SU-DHL-6 (cell line): Measurements from ENCODE around the gene RCAN2.

ENCODE experiments used
- H2AFZ ChIP-seq: fragments of 200-600 bp; sonication (generic); 2 replicates; pipeline ENCODE4 v1.6.1; 2014; ENCODE audit warnings: low read depth, mild to moderate bottlenecking, moderate library complexity, mixed read lengths, antibody characterized with exemption, low read length; ENCODE audit not compliant: severe bottlenecking
- H3F3A ChIP-seq: fragments of 200-600 bp; shearing (Covaris generic); 2 replicates; pipeline ENCODE4 v1.6.0; 2016; ENCODE audit warnings: antibody characterized with exemption, mild to moderate bottlenecking; ENCODE audit not compliant: insufficient read depth
- H3K27ac ChIP-seq: fragments of 200-600 bp; sonication (generic); 2 replicates; pipeline ENCODE4 v1.5.1; 2016; ENCODE audit warnings: low read depth, mild to moderate bottlenecking, low read length, moderate library complexity, mixed read lengths
- H3K27me3 ChIP-seq: fragments of 200-600 bp; sonication (generic), shearing (Covaris generic); 2 replicates; pipeline ENCODE4 v1.6.0; 2014; ENCODE audit warnings: mild to moderate bottlenecking, low read length
- H3K36me3 ChIP-seq: fragments of 200-600 bp; sonication (generic); 2 replicates; pipeline ENCODE4 v1.6.1; 2014; ENCODE audit warnings: mild to moderate bottlenecking, low read length, mixed read lengths
- H3K4me2 ChIP-seq: fragments of 300-600, 200-600 bp; shearing (Covaris generic), sonication (generic); 2 replicates; pipeline ENCODE4 v1.6.0; 2014; ENCODE audit warnings: low read length, low read depth, mild to moderate bottlenecking; ENCODE audit not compliant: poor library complexity, severe bottlenecking
- H3K4me3 ChIP-seq: fragments of 200-600 bp; sonication (generic); 2 replicates; pipeline ENCODE4 v1.5.1; 2014; ENCODE audit warnings: antibody characterized with exemption, low read length, mild to moderate bottlenecking, mixed read lengths; ENCODE audit not compliant: insufficient read depth, poor library complexity, severe bottlenecking
- H3K79me2 ChIP-seq: fragments of 200-600 bp; sonication (generic); 2 replicates; pipeline ENCODE4 v1.6.1; 2014; ENCODE audit warnings: mild to moderate bottlenecking, low read length, moderate library complexity; ENCODE audit not compliant: insufficient read depth
- H3K9ac ChIP-seq: fragments of 200-600 bp; sonication (generic); 2 replicates; pipeline ENCODE4 v1.7.0; 2014; ENCODE audit warnings: mild to moderate bottlenecking, low read length
- H3K9me2 ChIP-seq: fragments of 200-600 bp; sonication (generic); replicated peaks from 2 replicates; pipeline ENCODE4 v1.6.1; 2014; ENCODE audit warnings: low read length; ENCODE audit not compliant: insufficient read depth
- H3K9me3 ChIP-seq: fragments of 200-600 bp; sonication (generic); 2 replicates; pipeline ENCODE4 v1.6.1; 2014; ENCODE audit warnings: low read length, mixed read lengths; ENCODE audit not compliant: insufficient read depth
- H4K20me1 ChIP-seq: fragments of 200-600 bp; sonication (generic); 2 replicates; pipeline ENCODE4 v1.6.1; 2014; ENCODE audit warnings: low read depth, mild to moderate bottlenecking, antibody characterized with exemption, low read length, moderate library complexity, mixed read lengths
- EZH2phosphoT487 ChIP-seq: fragments of 200-600 bp; sonication (generic), shearing (Covaris generic); conservative IDR thresholded peaks from 2 replicates; pipeline ENCODE4 v1.6.1; 2018; ENCODE audit warnings: mild to moderate bottlenecking, antibody characterized with exemption, low read length, moderate library complexity, mixed read lengths
- TF ChIP-seq, protein P1 (sequence below): fragments of 200-600 bp; sonication (generic); IDR thresholded peaks from one replicate; pipeline ENCODE4 v1.5.1; 2017; ENCODE audit warnings: antibody characterized with exemption, mild to moderate bottlenecking, low read length, moderate library complexity; ENCODE audit not compliant: insufficient read depth, poor library complexity, severe bottlenecking

RCAN2 gene

DNA sequence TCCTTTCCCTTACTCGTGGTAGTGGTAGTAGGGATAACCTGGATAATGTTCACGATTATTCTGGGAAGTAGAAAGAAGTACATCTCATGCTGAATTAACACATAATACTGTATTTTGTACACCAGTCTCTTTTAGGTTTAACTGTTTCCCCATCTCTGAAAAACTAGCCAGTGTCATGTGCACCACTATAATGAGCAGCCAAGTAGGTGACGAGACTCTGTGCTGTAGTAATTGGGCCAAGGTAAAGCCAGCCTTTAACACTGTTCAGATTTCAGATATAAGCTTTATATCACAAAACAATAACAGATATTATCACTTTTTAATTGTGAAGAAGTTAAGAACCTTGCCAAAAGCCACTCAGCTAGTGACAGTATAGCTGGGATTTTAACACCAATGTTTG, 219.5 kb downstream of the RCAN2 start:
- Histone ChIP-seq H3K9me2 (no peaks in the 10 kb centered on the region), H3K27me3 (no peaks in the 10 kb centered on the region), H3K79me2 (no peaks in the 10 kb centered on the region), H4K20me1 (no peaks in the 10 kb centered on the region), H3K36me3 (no peaks in the 10 kb centered on the region), H3K9ac (no peak overlapping the region), H3K27ac (no peak overlapping the region), H3K4me2 (no peak overlapping the region), H2AFZ (no peak overlapping the region), H3K4me3 (no peak overlapping the region), H3K9me3 (no peaks in the 10 kb centered on the region), H3F3A (no peaks in the 10 kb centered on the region)
- TF ChIP-seq, protein P1, sequence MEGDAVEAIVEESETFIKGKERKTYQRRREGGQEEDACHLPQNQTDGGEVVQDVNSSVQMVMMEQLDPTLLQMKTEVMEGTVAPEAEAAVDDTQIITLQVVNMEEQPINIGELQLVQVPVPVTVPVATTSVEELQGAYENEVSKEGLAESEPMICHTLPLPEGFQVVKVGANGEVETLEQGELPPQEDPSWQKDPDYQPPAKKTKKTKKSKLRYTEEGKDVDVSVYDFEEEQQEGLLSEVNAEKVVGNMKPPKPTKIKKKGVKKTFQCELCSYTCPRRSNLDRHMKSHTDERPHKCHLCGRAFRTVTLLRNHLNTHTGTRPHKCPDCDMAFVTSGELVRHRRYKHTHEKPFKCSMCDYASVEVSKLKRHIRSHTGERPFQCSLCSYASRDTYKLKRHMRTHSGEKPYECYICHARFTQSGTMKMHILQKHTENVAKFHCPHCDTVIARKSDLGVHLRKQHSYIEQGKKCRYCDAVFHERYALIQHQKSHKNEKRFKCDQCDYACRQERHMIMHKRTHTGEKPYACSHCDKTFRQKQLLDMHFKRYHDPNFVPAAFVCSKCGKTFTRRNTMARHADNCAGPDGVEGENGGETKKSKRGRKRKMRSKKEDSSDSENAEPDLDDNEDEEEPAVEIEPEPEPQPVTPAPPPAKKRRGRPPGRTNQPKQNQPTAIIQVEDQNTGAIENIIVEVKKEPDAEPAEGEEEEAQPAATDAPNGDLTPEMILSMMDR, result no peak
- TF ChIP-seq EZH2phosphoT487, result no peak

DNA sequence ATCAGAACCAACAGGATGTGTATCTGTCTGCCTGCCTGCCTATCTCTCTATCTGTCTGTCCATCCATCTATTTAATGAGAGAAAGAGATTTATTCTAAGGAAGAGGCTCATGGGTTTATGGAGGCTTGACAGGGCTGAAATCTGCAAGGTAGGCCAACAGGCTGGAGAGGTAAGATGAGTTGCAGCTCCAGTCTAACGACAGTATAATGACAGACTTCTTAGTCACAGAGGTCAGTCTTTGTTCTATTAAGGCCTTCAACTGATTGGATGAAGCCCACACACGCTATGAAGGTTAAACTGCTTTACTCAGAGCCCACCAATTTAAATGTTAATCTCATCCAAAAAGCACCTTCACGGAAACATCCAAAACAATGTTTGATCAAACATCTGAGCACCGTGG, 220.1 kb downstream of the RCAN2 start:
- no peak overlapping the region for H3K27ac ChIP-seq
- no peaks in the 10 kb centered on the region for H3K9me3 ChIP-seq
- H4K20me1 ChIP-seq, result no peaks in the 10 kb centered on the region
- no peaks in the 10 kb centered on the region for H3K36me3 ChIP-seq
- no peak overlapping the region for H3K4me3 ChIP-seq
- H3K4me2 ChIP-seq, result no peak overlapping the region
- H2AFZ ChIP-seq, result no peak overlapping the region
- no peak overlapping the region for H3K9ac ChIP-seq
- no peaks in the 10 kb centered on the region for H3K9me2 ChIP-seq
- no peaks in the 10 kb centered on the region for H3K27me3 ChIP-seq
- no peaks in the 10 kb centered on the region for H3F3A ChIP-seq
- no peak for TF ChIP-seq EZH2phosphoT487
- TF ChIP-seq, protein P1, result no peak
- no peaks in the 10 kb centered on the region for H3K79me2 ChIP-seq

DNA sequence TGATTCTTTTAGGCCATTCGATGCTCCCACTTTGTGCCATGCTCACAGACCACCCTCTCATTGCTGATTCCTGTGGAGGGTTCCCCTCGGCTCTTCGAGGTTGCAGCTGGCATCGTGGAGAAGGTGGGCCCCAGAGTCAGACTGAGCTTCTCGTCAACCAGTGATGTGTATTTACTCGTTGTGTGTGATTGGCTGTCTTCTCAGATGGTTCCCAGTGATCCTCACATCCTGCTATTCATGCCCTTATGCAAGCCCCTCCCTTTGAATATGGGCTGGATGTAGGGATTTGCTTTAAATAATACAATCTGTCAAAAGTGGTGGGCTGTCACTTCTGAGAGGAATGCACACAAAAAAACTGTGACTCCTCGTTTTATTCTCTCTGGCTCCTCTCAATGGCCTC, 220.9 kb downstream of the RCAN2 start:
- Histone ChIP-seq H3K79me2 (no peaks in the 10 kb centered on the region), H3F3A (no peaks in the 10 kb centered on the region), H3K4me2 (no peak overlapping the region), H3K9me3 (no peaks in the 10 kb centered on the region), H3K4me3 (no peak overlapping the region), H3K9me2 (no peaks in the 10 kb centered on the region), H3K9ac (no peak overlapping the region), H2AFZ (no peak overlapping the region), H3K27me3 (no peaks in the 10 kb centered on the region), H3K27ac (no peak overlapping the region), H4K20me1 (no peaks in the 10 kb centered on the region), H3K36me3 (no peaks in the 10 kb centered on the region)
- no peak for TF ChIP-seq EZH2phosphoT487
- TF ChIP-seq, protein P1, result no peak
